Measurements from ENCODE around the gene CDKAL1.
"Not testable (repeated sequence)": the region's sequence is repeated elsewhere in the genome, so short reads cannot be mapped to it uniquely, and the experiment has no call there.

CDKAL1 gene

DNA sequence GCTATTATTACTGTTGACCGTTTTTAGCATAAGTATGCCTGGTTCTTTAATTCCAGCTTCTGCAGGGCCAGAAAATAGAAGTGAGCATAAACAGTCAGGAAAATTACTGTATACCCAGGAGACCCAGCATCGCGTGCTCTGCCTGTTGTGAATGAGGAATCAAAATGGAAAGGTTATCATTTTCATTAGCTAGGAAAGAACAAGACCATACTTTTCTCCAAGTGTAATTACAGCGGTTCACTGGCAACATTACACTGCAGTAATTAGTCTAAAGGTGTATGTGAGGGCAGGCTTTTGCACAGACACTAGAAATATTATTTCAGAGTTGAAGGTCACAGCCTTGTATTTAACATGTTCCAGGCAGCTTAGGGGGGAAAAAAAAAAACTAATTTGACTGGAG lies 655.5 kb downstream of the CDKAL1 start:
- H3K9ac ChIP-seq (ENCODE audit: low read length), result no peak overlapping the region
- no peak overlapping the region for H3K14ac ChIP-seq (ENCODE audit: low read length in 2 of 2)
- H3K36me3 ChIP-seq (ENCODE audit: control insufficient read depth in 1 of 2, insufficient read depth in 2 of 2, low read depth in 1 of 2, low read length in 2 of 2), result no peaks in the 10 kb centered on the region
- no peak overlapping the region for H2BK12ac ChIP-seq (ENCODE audit: low read length in 2 of 2)
- no peak overlapping the region for H2AK5ac ChIP-seq (ENCODE audit: low read length, severe bottlenecking)
- 99% methylated on average over 4 of the region's 4 CpGs for WGBS
- no peak overlapping the region for H2BK120ac ChIP-seq (ENCODE audit: low read depth, low read length)
- no peaks in the 10 kb centered on the region for H3K4me1 ChIP-seq (ENCODE audit: control insufficient read depth, insufficient read depth, low read depth, low read length)
- no peaks in the 10 kb centered on the region for H3K27me3 ChIP-seq (ENCODE audit: control insufficient read depth in 1 of 2, insufficient read depth in 1 of 2, low read length in 2 of 2)
- no peak overlapping the region for H3K4ac ChIP-seq (ENCODE audit: low read depth in 1 of 2, low read length in 2 of 2)
- no peaks in the 10 kb centered on the region for H3K9me3 ChIP-seq (ENCODE audit: control insufficient read depth, low read length)
- H3K4me3 ChIP-seq (ENCODE audit: insufficient read depth in 1 of 2, low read depth in 1 of 2, low read length in 2 of 2), result no peak overlapping the region
- no peak overlapping the region for H3K23ac ChIP-seq (ENCODE audit: low read length in 2 of 2)
- no peaks in the 10 kb centered on the region for H3K79me1 ChIP-seq (replicated peaks; ENCODE audit: low read length, poor library complexity, severe bottlenecking)
- no peak overlapping the region for H2AFZ ChIP-seq (ENCODE audit: low read depth, low read length)
- no peak overlapping the region for H2BK15ac ChIP-seq (ENCODE audit: low read depth, poor library complexity, severe bottlenecking)
- no peak overlapping the region for H3K18ac ChIP-seq (ENCODE audit: low read depth in 1 of 2, low read length in 2 of 2)
- DNase-seq, result no peak
- no peak overlapping the region for H3K4me2 ChIP-seq (ENCODE audit: low read length, poor library complexity, severe bottlenecking)
- H3K27ac ChIP-seq (ENCODE audit: low read length, poor library complexity, severe bottlenecking), result no peak overlapping the region
- H2BK5ac ChIP-seq (ENCODE audit: low read depth, low read length, poor library complexity, severe bottlenecking), result no peak overlapping the region
- H4K8ac ChIP-seq (ENCODE audit: low read length), result no peak overlapping the region
- H4K91ac ChIP-seq (ENCODE audit: low read length), result no peak overlapping the region

GRCh38 chr6:21190701-21191100 lies 656.4 kb downstream of the CDKAL1 start:
- no peak overlapping the region for H2BK120ac ChIP-seq (ENCODE audit: low read depth, low read length)
- no peaks in the 10 kb centered on the region for H3K9me3 ChIP-seq (ENCODE audit: control insufficient read depth, low read length)
- no peak overlapping the region for H3K4ac ChIP-seq (ENCODE audit: low read depth in 1 of 2, low read length in 2 of 2)
- no peaks in the 10 kb centered on the region for H3K27me3 ChIP-seq (ENCODE audit: control insufficient read depth in 1 of 2, insufficient read depth in 1 of 2, low read length in 2 of 2)
- WGBS, result no CpG with 5 or more reads among the region's 2 CpGs
- peak; percentile 6 for DNase-seq
- no peak overlapping the region for H2BK15ac ChIP-seq (ENCODE audit: low read depth, poor library complexity, severe bottlenecking)
- H3K36me3 ChIP-seq (ENCODE audit: control insufficient read depth in 1 of 2, insufficient read depth in 2 of 2, low read depth in 1 of 2, low read length in 2 of 2), result no peaks in the 10 kb centered on the region
- no peaks in the 10 kb centered on the region for H3K4me1 ChIP-seq (ENCODE audit: control insufficient read depth, insufficient read depth, low read depth, low read length)
- no peak overlapping the region for H3K27ac ChIP-seq (ENCODE audit: low read length, poor library complexity, severe bottlenecking)
- H3K4me3 ChIP-seq (ENCODE audit: insufficient read depth in 1 of 2, low read depth in 1 of 2, low read length in 2 of 2), result no peak overlapping the region
- no peak overlapping the region for H4K8ac ChIP-seq (ENCODE audit: low read length)
- H2AK5ac ChIP-seq (ENCODE audit: low read length, severe bottlenecking), result no peak overlapping the region
- no peak overlapping the region for H3K23ac ChIP-seq (ENCODE audit: low read length in 2 of 2)
- no peak overlapping the region for H3K14ac ChIP-seq (ENCODE audit: low read length in 2 of 2)
- H3K79me1 ChIP-seq (replicated peaks; ENCODE audit: low read length, poor library complexity, severe bottlenecking), result no peaks in the 10 kb centered on the region
- H3K9ac ChIP-seq (ENCODE audit: low read length), result peak overlapping the region; percentile 57
- no peak overlapping the region for H2BK5ac ChIP-seq (ENCODE audit: low read depth, low read length, poor library complexity, severe bottlenecking)
- no peak overlapping the region for H3K18ac ChIP-seq (ENCODE audit: low read depth in 1 of 2, low read length in 2 of 2)
- no peak overlapping the region for H2BK12ac ChIP-seq (ENCODE audit: low read length in 2 of 2)
- no peak overlapping the region for H2AFZ ChIP-seq (ENCODE audit: low read depth, low read length)
- H4K91ac ChIP-seq (ENCODE audit: low read length), result no peak overlapping the region
- H3K4me2 ChIP-seq (ENCODE audit: low read length, poor library complexity, severe bottlenecking), result no peak overlapping the region

GRCh38 chr6:21193790-21194475 lies 659.7 kb downstream of the CDKAL1 start:
- Histone ChIP-seq H3K36me3 (ENCODE audit: control insufficient read depth in 1 of 2, insufficient read depth in 2 of 2, low read depth in 1 of 2, low read length in 2 of 2) (no peaks in the 10 kb centered on the region), H3K79me1 (replicated peaks; ENCODE audit: low read length, poor library complexity, severe bottlenecking) (no peaks in the 10 kb centered on the region), H4K8ac (ENCODE audit: low read length) (no peak overlapping the region), H2BK120ac (ENCODE audit: low read depth, low read length) (no peak overlapping the region), H3K4ac (ENCODE audit: low read depth in 1 of 2, low read length in 2 of 2) (no peak overlapping the region), H3K4me3 (ENCODE audit: insufficient read depth in 1 of 2, low read depth in 1 of 2, low read length in 2 of 2) (no peak overlapping the region), H2BK15ac (ENCODE audit: low read depth, poor library complexity, severe bottlenecking) (no peak overlapping the region), H3K9ac (ENCODE audit: low read length) (no peak overlapping the region), H3K27me3 (ENCODE audit: control insufficient read depth in 1 of 2, insufficient read depth in 1 of 2, low read length in 2 of 2) (no peaks in the 10 kb centered on the region), H3K4me2 (ENCODE audit: low read length, poor library complexity, severe bottlenecking) (no peak overlapping the region), H3K27ac (ENCODE audit: low read length, poor library complexity, severe bottlenecking) (no peak overlapping the region), H2AK5ac (ENCODE audit: low read length, severe bottlenecking) (no peak overlapping the region), H3K9me3 (ENCODE audit: control insufficient read depth, low read length) (no peaks in the 10 kb centered on the region), H3K23ac (ENCODE audit: low read length in 2 of 2) (no peak overlapping the region), H2AFZ (ENCODE audit: low read depth, low read length) (no peak overlapping the region), H2BK5ac (ENCODE audit: low read depth, low read length, poor library complexity, severe bottlenecking) (no peak overlapping the region), H3K4me1 (ENCODE audit: control insufficient read depth, insufficient read depth, low read depth, low read length) (no peaks in the 10 kb centered on the region), H4K91ac (ENCODE audit: low read length) (no peak overlapping the region), H3K14ac (ENCODE audit: low read length in 2 of 2) (no peak overlapping the region), H2BK12ac (ENCODE audit: low read length in 2 of 2) (no peak overlapping the region), H3K18ac (ENCODE audit: low read depth in 1 of 2, low read length in 2 of 2) (no peak overlapping the region)
- no peak for DNase-seq
- WGBS, result 96% methylated on average over 2 of the region's 2 CpGs

DNA sequence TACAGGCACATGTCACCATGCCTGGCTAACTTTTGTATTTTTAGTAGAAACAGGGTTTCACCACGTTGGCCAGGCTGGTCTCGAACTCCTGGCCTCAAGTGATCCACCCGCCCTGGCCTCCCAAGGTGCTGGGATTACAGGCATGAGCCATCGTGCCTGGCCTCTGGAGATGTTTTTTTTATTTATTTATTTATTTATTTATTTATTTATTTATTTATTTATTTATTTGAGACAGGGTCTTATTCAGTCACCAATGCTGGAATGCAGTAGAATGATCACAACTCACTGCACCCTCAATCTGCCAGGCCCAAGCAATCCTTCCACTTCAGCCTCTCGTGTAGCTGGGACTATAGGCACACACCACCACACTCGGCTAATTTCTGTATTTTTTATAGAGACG lies 661.0 kb downstream of the CDKAL1 start:
- not testable (repeated sequence) for H2AFZ ChIP-seq (ENCODE audit: low read depth, low read length); H3K23ac ChIP-seq (ENCODE audit: low read length in 2 of 2); H2BK15ac ChIP-seq (ENCODE audit: low read depth, poor library complexity, severe bottlenecking); H2AK5ac ChIP-seq (ENCODE audit: low read length, severe bottlenecking); H3K14ac ChIP-seq (ENCODE audit: low read length in 2 of 2); H4K91ac ChIP-seq (ENCODE audit: low read length); H4K8ac ChIP-seq (ENCODE audit: low read length); H3K9ac ChIP-seq (ENCODE audit: low read length); H3K4ac ChIP-seq (ENCODE audit: low read depth in 1 of 2, low read length in 2 of 2); H3K18ac ChIP-seq (ENCODE audit: low read depth in 1 of 2, low read length in 2 of 2); DNase-seq; H2BK5ac ChIP-seq (ENCODE audit: low read depth, low read length, poor library complexity, severe bottlenecking); H2BK120ac ChIP-seq (ENCODE audit: low read depth, low read length); H3K4me3 ChIP-seq (ENCODE audit: insufficient read depth in 1 of 2, low read depth in 1 of 2, low read length in 2 of 2); H3K36me3 ChIP-seq (ENCODE audit: control insufficient read depth in 1 of 2, insufficient read depth in 2 of 2, low read depth in 1 of 2, low read length in 2 of 2); H3K9me3 ChIP-seq (ENCODE audit: control insufficient read depth, low read length); H3K27ac ChIP-seq (ENCODE audit: low read length, poor library complexity, severe bottlenecking); H2BK12ac ChIP-seq (ENCODE audit: low read length in 2 of 2); H3K27me3 ChIP-seq (ENCODE audit: control insufficient read depth in 1 of 2, insufficient read depth in 1 of 2, low read length in 2 of 2); H3K79me1 ChIP-seq (replicated peaks; ENCODE audit: low read length, poor library complexity, severe bottlenecking); H3K4me1 ChIP-seq (ENCODE audit: control insufficient read depth, insufficient read depth, low read depth, low read length); H3K4me2 ChIP-seq (ENCODE audit: low read length, poor library complexity, severe bottlenecking)
- 100% methylated on average over 5 of the region's 7 CpGs for WGBS

Measured in mesenchymal stem cell (in vitro differentiated cells and primary cell).